Progenitor cell of endocrine pancreas (in vitro differentiated cells): ENCODE results near the gene CTNNBIP1. TPM values are rescaled to one million over a fixed set of nuclear protein-coding genes. Genes with fewer than 3 reads are reported as not detected.

Source experiments
- DNase-seq: peaks from one replicate; pipeline ENCODE4 v3.0.0; 2021; ENCODE audit warnings: low spot score; ENCODE audit not compliant: unreplicated experiment
- H3K27ac Mint-ChIP-seq: 2 replicates; pipeline ENCODE4 v1.8.0; 2021; ENCODE audit warnings: mild to moderate bottlenecking, moderate library complexity, mixed read lengths
- H3K27me3 Mint-ChIP-seq: 2 replicates; pipeline ENCODE4 v1.8.0; 2021; ENCODE audit warnings: mixed read lengths
- H3K36me3 Mint-ChIP-seq: 2 replicates; pipeline ENCODE4 v1.8.0; 2022; ENCODE audit warnings: mixed read lengths; ENCODE audit not compliant: insufficient read depth
- H3K4me1 Mint-ChIP-seq: 2 replicates; pipeline ENCODE4 v1.8.0; 2021; ENCODE audit warnings: low read depth, mixed read lengths
- H3K4me3 Mint-ChIP-seq: 2 replicates; pipeline ENCODE4 v1.8.0; 2021; ENCODE audit warnings: low read depth, mild to moderate bottlenecking, moderate library complexity, mixed read lengths
- H3K9me3 Mint-ChIP-seq: 2 replicates; pipeline ENCODE4 v1.8.0; 2021; ENCODE audit warnings: low read depth, mixed read lengths
- CTCF ChIP-seq: fragments of 200-600 bp; sonication (generic); IDR thresholded peaks from one replicate; pipeline ENCODE4 v1.5.0; 2021; ENCODE audit warnings: antibody characterized with exemption, mild to moderate bottlenecking; ENCODE audit not compliant: unreplicated experiment
- total RNA-seq: library from RNA; stranded (reverse); gene quantifications from 2 replicates; pipeline ENCODE4 v1.2.1, GENCODE V29; 2021

CTNNBIP1 gene
- total RNA-seq, 1 donor from 2014 or later = 79.9 TPM

- Mint-ChIP-seq H3K36me3 (peaks cover 5% of the 10 kb centered on the region), H3K9me3 (no peaks in the 10 kb centered on the region), H3K4me3 (no peak overlapping the region), H3K4me1 (no peaks in the 10 kb centered on the region), H3K27me3 (no peaks in the 10 kb centered on the region), H3K27ac (no peak overlapping the region)
- peak; percentile 97 for TF ChIP-seq CTCF
- peak; percentile 77 for DNase-seq
Observed at GRCh38 chr1:9867408-9868243, 42.4 kb downstream of the CTNNBIP1 start.

- Mint-ChIP-seq H3K36me3 (peaks cover 5% of the 10 kb centered on the region), H3K27ac (no peak overlapping the region), H3K27me3 (no peaks in the 10 kb centered on the region), H3K4me1 (no peaks in the 10 kb centered on the region), H3K9me3 (no peaks in the 10 kb centered on the region), H3K4me3 (no peak overlapping the region)
- TF ChIP-seq CTCF = no peak
- DNase-seq = no peak
Observed at GRCh38 chr1:9866836-9867235, 43.2 kb downstream of the CTNNBIP1 start.

GRCh38 chr1:9865724-9866123, 44.3 kb downstream of the CTNNBIP1 start:
- TF ChIP-seq CTCF = no peak
- no peaks in the 10 kb centered on the region for H3K9me3 Mint-ChIP-seq
- no peak overlapping the region for H3K4me3 Mint-ChIP-seq
- H3K4me1 Mint-ChIP-seq = no peaks in the 10 kb centered on the region
- no peaks in the 10 kb centered on the region for H3K27me3 Mint-ChIP-seq
- peaks cover 5% of the 10 kb centered on the region for H3K36me3 Mint-ChIP-seq
- H3K27ac Mint-ChIP-seq = no peak overlapping the region
- no peak for DNase-seq

DNA sequence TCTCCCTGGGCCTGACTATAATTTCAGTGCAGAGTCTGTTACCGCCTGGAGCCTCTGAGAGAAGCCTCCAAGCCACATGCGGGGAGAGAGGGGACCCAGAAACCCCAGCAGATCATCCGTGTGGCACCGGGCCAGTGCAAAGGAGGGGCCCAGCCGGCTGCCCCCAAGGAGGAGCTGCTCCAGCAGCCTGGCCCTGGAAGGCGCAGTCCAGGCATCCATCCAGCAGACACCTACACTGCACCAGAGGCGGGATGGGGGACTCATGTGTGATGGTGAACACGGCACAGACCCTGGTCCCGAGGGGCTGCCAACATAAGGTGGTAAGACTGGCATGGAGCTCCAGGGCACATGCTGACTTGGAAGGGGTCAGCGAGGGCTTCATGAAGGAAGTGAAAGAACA, 46.7 kb downstream of the CTNNBIP1 start:
- H3K27me3 Mint-ChIP-seq = no peaks in the 10 kb centered on the region
- H3K36me3 Mint-ChIP-seq = peaks cover 8% of the 10 kb centered on the region
- no peaks in the 10 kb centered on the region for H3K9me3 Mint-ChIP-seq
- no peak overlapping the region for H3K27ac Mint-ChIP-seq
- no peaks in the 10 kb centered on the region for H3K4me1 Mint-ChIP-seq
- TF ChIP-seq CTCF = no peak
- DNase-seq = no peak
- no peak overlapping the region for H3K4me3 Mint-ChIP-seq

DNA sequence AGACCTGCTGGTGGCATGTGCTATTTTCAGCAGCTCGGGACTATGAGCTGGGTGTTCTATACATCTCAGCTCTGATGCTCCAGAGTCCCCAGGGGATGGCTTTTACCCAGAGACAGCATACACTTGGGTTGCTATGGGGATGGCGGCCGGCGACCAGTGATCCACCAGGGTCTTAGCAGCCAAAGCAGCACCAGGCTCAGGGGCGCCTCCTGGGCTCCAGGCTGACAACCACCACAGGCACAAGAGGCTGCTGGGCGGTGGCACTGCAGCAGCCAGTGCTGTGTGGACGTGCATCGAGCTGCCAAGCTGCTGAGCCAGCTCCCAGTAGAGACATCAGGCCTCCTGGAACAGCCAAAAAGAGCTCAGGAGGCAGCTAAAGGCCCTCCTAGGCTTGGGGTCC, 48.7 kb downstream of the CTNNBIP1 start:
- H3K27ac Mint-ChIP-seq = no peak overlapping the region
- no peak for DNase-seq
- no peak for TF ChIP-seq CTCF
- H3K4me1 Mint-ChIP-seq = no peaks in the 10 kb centered on the region
- no peaks in the 10 kb centered on the region for H3K9me3 Mint-ChIP-seq
- no peaks in the 10 kb centered on the region for H3K27me3 Mint-ChIP-seq
- peaks cover 11% of the 10 kb centered on the region for H3K36me3 Mint-ChIP-seq
- H3K4me3 Mint-ChIP-seq = no peak overlapping the region
